Neural crest cell (in vitro differentiated cells): Measurements from ENCODE around the gene EXOC6B. TPM values are rescaled to one million over a fixed set of nuclear protein-coding genes. Genes with fewer than 3 reads are reported as not detected.

Experiments used
- DNase-seq: peaks from one replicate; pipeline ENCODE4 v3.0.0; 2021; ENCODE audit warnings: low read depth, mixed read lengths, low spot score
- H3K27ac Mint-ChIP-seq: one replicate; pipeline ENCODE4 v1.8.0; 2021; ENCODE audit warnings: mild to moderate bottlenecking, mixed read lengths; ENCODE audit not compliant: unreplicated experiment
- H3K27me3 Mint-ChIP-seq: 2 replicates; pipeline ENCODE4 v1.8.0; 2021; ENCODE audit warnings: low read depth, mild to moderate bottlenecking, mixed read lengths
- H3K36me3 Mint-ChIP-seq: 2 replicates; pipeline ENCODE4 v1.8.0; 2021; ENCODE audit warnings: low read depth, mild to moderate bottlenecking, mixed read lengths
- H3K4me1 Mint-ChIP-seq: 2 replicates; pipeline ENCODE4 v1.8.0; 2021; ENCODE audit warnings: mixed read lengths
- H3K4me3 Mint-ChIP-seq: one replicate; pipeline ENCODE4 v1.8.0; 2021; ENCODE audit warnings: mild to moderate bottlenecking, mixed read lengths
- H3K9me3 Mint-ChIP-seq: 2 replicates; pipeline ENCODE4 v1.8.0; 2021; ENCODE audit warnings: mixed read lengths
- CTCF ChIP-seq: fragments of 200-600 bp; sonication (generic); conservative IDR thresholded peaks from 2 replicates; pipeline ENCODE4 v1.5.0; 2021; ENCODE audit warnings: antibody characterized with exemption, mild to moderate bottlenecking
- total RNA-seq: library from RNA; stranded (reverse); gene quantifications from 2 replicates; pipeline ENCODE4 v1.2.1, GENCODE V29; 2021

Gene EXOC6B
- total RNA-seq, 1 donor from 2014 or later = 28.2 TPM

GRCh38 chr2:72165792-72166191, 660.0 kb downstream of the EXOC6B start:
- peaks cover 20% of the 10 kb centered on the region for H3K27me3 Mint-ChIP-seq
- H3K4me3 Mint-ChIP-seq = no peak overlapping the region
- H3K36me3 Mint-ChIP-seq = no peaks in the 10 kb centered on the region
- H3K27ac Mint-ChIP-seq = no peak overlapping the region
- no peak for DNase-seq
- no peaks in the 10 kb centered on the region for H3K4me1 Mint-ChIP-seq
- H3K9me3 Mint-ChIP-seq = no peaks in the 10 kb centered on the region
- no peak for TF ChIP-seq CTCF

- Mint-ChIP-seq H3K4me1 (no peaks in the 10 kb centered on the region), H3K27me3 (peaks cover 30% of the 10 kb centered on the region), H3K4me3 (no peak overlapping the region), H3K36me3 (no peaks in the 10 kb centered on the region), H3K9me3 (no peaks in the 10 kb centered on the region), H3K27ac (no peak overlapping the region)
- TF ChIP-seq CTCF = no peak
- no peak for DNase-seq
Observed at GRCh38 chr2:72162574-72162973, 663.3 kb downstream of the EXOC6B start.

- DNase-seq = no peak
- H3K36me3 Mint-ChIP-seq = no peaks in the 10 kb centered on the region
- peaks cover 11% of the 10 kb centered on the region for H3K4me1 Mint-ChIP-seq
- no peak for TF ChIP-seq CTCF
- peaks cover 52% of the 10 kb centered on the region for H3K27me3 Mint-ChIP-seq
- H3K4me3 Mint-ChIP-seq = no peak overlapping the region
- no peak overlapping the region for H3K27ac Mint-ChIP-seq
- H3K9me3 Mint-ChIP-seq = no peaks in the 10 kb centered on the region
Observed at GRCh38 chr2:72159211-72159993, 666.4 kb downstream of the EXOC6B start.

- Mint-ChIP-seq H3K4me3 (no peak overlapping the region), H3K9me3 (no peaks in the 10 kb centered on the region), H3K4me1 (peaks cover 15% of the 10 kb centered on the region), H3K36me3 (no peaks in the 10 kb centered on the region), H3K27ac (peak overlapping the region; percentile 44), H3K27me3 (peaks cover 58% of the 10 kb centered on the region)
- TF ChIP-seq CTCF = no peak
- DNase-seq = no peak
Observed at GRCh38 chr2:72157871-72158771, 667.7 kb downstream of the EXOC6B start.

- H3K27ac Mint-ChIP-seq = no peak overlapping the region
- H3K27me3 Mint-ChIP-seq = peaks cover 64% of the 10 kb centered on the region
- peaks cover 26% of the 10 kb centered on the region for H3K4me1 Mint-ChIP-seq
- TF ChIP-seq CTCF = no peak
- H3K9me3 Mint-ChIP-seq = no peaks in the 10 kb centered on the region
- no peaks in the 10 kb centered on the region for H3K36me3 Mint-ChIP-seq
- no peak overlapping the region for H3K4me3 Mint-ChIP-seq
- DNase-seq = no peak
Observed at GRCh38 chr2:72156872-72157271, 669.0 kb downstream of the EXOC6B start.
